ENCODE measurements around the gene SERPINB6. TPM values are rescaled to one million over a fixed set of nuclear protein-coding genes. Genes with fewer than 3 reads are reported as not detected.
A peak's percentile ranks its signal among the peaks of the same experiment; 100 is the strongest.
"Not testable (repeated sequence)": the region's sequence is repeated elsewhere in the genome, so short reads cannot be mapped to it uniquely, and the experiment has no call there.

SERPINB6 gene
- total RNA-seq, 4 donors from 2014 or later, result 76.6 to 95.7 (median 84.4) TPM

DNA sequence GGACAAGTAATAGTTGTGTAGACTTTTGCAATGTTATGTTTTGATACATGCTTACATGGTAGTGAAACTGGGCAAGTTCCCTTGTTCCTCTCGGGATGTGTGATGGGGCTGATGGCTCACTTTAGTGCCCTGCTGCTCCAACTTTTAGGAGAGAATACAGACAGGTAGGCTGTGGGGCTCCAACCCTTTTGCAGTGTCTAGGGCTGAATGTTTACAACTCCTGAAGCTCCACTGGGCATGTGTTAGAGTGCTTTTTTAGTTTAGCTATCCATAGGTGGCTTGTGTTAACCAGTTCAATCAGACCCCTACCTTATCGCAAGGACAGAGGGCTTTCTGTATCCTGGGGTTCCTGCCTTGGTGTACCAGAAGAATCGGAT is 33.8 kb downstream of the SERPINB6 start:
- Histone ChIP-seq H3K27me3 (no peaks in the 10 kb centered on the region), H3K36me3 (no peaks in the 10 kb centered on the region), H3K27ac (no peak overlapping the region), H3K4me1 (peaks cover 0 to 4% (median 0%) of the 10 kb centered on the region in 3 donors), H3K9me3 (no peaks in the 10 kb centered on the region), H3K4me3 (no peak overlapping the region)
- intact Hi-C loops (cut with DNase I), result no loop called here
- WGBS, 2 donors, result 80 to 83% methylated on average over 2 to 3 of the region's 3 CpGs
- TF ChIP-seq POLR2A (IDR thresholded peaks at IDR 0.05), result no peak
- no peak for TF ChIP-seq CTCF (IDR thresholded peaks at IDR 0.05)
- no peak for DNase-seq

GRCh38 chr6:2935566-2936291 is 35.6 kb downstream of the SERPINB6 start:
- no peaks in the 10 kb centered on the region for H3K9me3 ChIP-seq
- TF ChIP-seq POLR2A (IDR thresholded peaks at IDR 0.05) (no peak), CTCF (IDR thresholded peaks at IDR 0.05) (no peak)
- no peak overlapping the region for H3K4me3 ChIP-seq
- no peak for DNase-seq
- H3K27ac ChIP-seq, result no peak overlapping the region
- intact Hi-C loops (cut with DNase I), result no loop called here
- H3K27me3 ChIP-seq, result no peaks in the 10 kb centered on the region
- H3K4me1 ChIP-seq, result peaks cover 3 to 8% (median 8%) of the 10 kb centered on the region in 3 donors
- 90 to 91% methylated on average over 9 to 11 of the region's 44 CpGs for WGBS, 2 donors
- H3K36me3 ChIP-seq, result no peaks in the 10 kb centered on the region

DNA sequence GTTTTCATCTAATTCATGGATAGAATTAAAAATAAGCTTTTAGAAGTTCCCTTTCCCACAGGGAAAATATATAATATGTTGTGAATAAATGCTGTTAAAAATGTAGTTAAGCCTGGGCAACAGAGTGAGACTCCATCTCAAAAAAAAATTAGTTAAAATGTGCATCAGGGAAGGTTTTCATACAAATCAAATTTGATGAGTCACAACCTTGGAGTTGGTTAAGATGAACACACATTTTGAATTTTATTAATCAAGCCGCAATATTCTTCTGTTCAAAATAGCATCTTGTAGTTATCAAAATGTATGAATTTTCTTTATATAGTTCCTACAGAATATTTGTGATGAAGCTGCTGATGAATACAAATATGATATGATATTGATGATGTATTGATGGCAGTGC is 37.3 kb downstream of the SERPINB6 start:
- Histone ChIP-seq H3K9me3 (no peaks in the 10 kb centered on the region), H3K4me1 (peaks cover 3 to 8% (median 8%) of the 10 kb centered on the region in 3 donors), H3K36me3 (no peaks in the 10 kb centered on the region), H3K27me3 (no peaks in the 10 kb centered on the region), H3K4me3 (no peak overlapping the region), H3K27ac (no peak overlapping the region)
- TF ChIP-seq CTCF (IDR thresholded peaks at IDR 0.05) (no peak), POLR2A (IDR thresholded peaks at IDR 0.05) (no peak)
- intact Hi-C loops (cut with DNase I), result loop anchor here (5.0 kb wide), 1 partner anchor 82 kb away; no protein-coding TSS in a partner anchor
- WGBS, 2 donors, result 81 to 92% methylated on average over 1 of the region's 1 CpG
- DNase-seq, result no peak

DNA sequence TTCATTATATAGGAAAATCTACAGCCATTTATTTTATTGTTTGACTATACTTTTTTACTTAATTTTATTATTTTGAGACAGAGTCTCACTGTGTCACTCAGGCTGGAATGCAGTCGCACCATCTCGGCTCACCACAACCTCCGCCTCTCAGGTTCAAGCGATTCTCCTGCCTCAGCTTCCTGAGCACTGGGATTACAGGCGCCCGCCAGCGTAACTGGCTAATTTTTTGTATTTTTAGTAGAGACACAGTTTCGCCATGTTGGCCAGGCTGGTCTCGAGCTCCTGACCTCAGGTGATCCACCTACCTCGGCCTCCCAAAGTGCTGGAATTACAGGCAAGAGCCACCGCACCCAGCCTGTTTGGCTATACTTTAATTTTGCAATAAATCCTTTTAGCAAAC is 38.5 kb downstream of the SERPINB6 start:
- not testable (repeated sequence) for H3K4me3 ChIP-seq, H3K27me3 ChIP-seq, H3K27ac ChIP-seq, H3K36me3 ChIP-seq, H3K4me1 ChIP-seq, H3K9me3 ChIP-seq, DNase-seq
- intact Hi-C loops (cut with DNase I), result loop anchor here (5.0 kb wide), 1 partner anchor 81 kb away; no protein-coding TSS in a partner anchor
- WGBS, 2 donors, result 65 to 71% methylated on average over 7 to 11 of the region's 11 CpGs

- no peak for DNase-seq
- intact Hi-C loops (cut with DNase I), result loop anchor here (5.0 kb wide), 1 partner anchor 80 kb away; no protein-coding TSS in a partner anchor
- Histone ChIP-seq H3K27me3 (no peaks in the 10 kb centered on the region), H3K4me3 (peak overlapping the region in 2 of 4 donors; percentile 1 to 44), H3K27ac (no peak overlapping the region), H3K36me3 (no peaks in the 10 kb centered on the region), H3K4me1 (peaks cover 3 to 8% (median 8%) of the 10 kb centered on the region in 3 donors), H3K9me3 (no peaks in the 10 kb centered on the region)
- WGBS, 2 donors, result 21 to 26% methylated on average over 11 of the region's 11 CpGs
- TF ChIP-seq CTCF (IDR thresholded peaks at IDR 0.05) (peak; percentile 86 to 94 (median 92)), POLR2A (IDR thresholded peaks at IDR 0.05) (peak in 1 of 4 donors; percentile 4)
Measured at GRCh38 chr6:2931970-2932748, 39.2 kb downstream of the SERPINB6 start.

Measured in esophagus squamous epithelium (tissue), 5 donors.